Measurements from ENCODE around the gene ZBTB17.

GRCh38 chr1:15945011-15945831, 30.7 kb downstream of the ZBTB17 start:
- no peak for TF ChIP-seq CTCF (IDR thresholded peaks at IDR 0.05)
- TF ChIP-seq POLR2A (IDR thresholded peaks at IDR 0.05), result no peak

Measured in Peyer's patch (tissue), 4 donors.